OCI-LY1 (cell line): ENCODE data around the gene PTX4.

Experiments used
- H2AFZ ChIP-seq: fragments of 200-600 bp; sonication (generic), shearing (Covaris generic); 2 replicates; pipeline ENCODE4 v1.6.0; 2014; ENCODE audit warnings: antibody characterized with exemption, mild to moderate bottlenecking, low read length
- H3F3A ChIP-seq: fragments of 200-600 bp; sonication (generic), shearing (Covaris generic); 2 replicates; pipeline ENCODE4 v1.6.0; 2014; ENCODE audit warnings: mild to moderate bottlenecking, antibody characterized with exemption, low read length, moderate library complexity; ENCODE audit not compliant: insufficient read depth
- H3K27ac ChIP-seq: fragments of 200-600 bp; sonication (generic); 2 replicates; pipeline ENCODE4 v1.5.1; 2014; ENCODE audit warnings: low read length, mixed run types, mild to moderate bottlenecking, low read depth; ENCODE audit not compliant: poor library complexity, severe bottlenecking
- H3K27me3 ChIP-seq: fragments of 200-600 bp; sonication (generic); 2 replicates; pipeline ENCODE4 v1.6.0; 2014; ENCODE audit warnings: antibody characterized with exemption, mild to moderate bottlenecking, low read length, moderate library complexity; ENCODE audit not compliant: insufficient read depth
- H3K36me3 ChIP-seq: fragments of 200-600 bp; sonication (generic); 2 replicates; pipeline ENCODE4 v1.6.1; 2014; ENCODE audit warnings: mild to moderate bottlenecking, antibody characterized with exemption, low read length, moderate library complexity, mixed read lengths; ENCODE audit not compliant: insufficient read depth
- H3K4me1 ChIP-seq: fragments of 200-600 bp; sonication (generic); 2 replicates; pipeline ENCODE4 v1.5.1; 2014; ENCODE audit warnings: mild to moderate bottlenecking, low read length, moderate library complexity; ENCODE audit not compliant: insufficient read depth, severe bottlenecking
- H3K4me2 ChIP-seq: fragments of 200-600 bp; sonication (generic), shearing (Covaris generic); 2 replicates; pipeline ENCODE4 v1.6.1; 2014; ENCODE audit warnings: low read length
- H3K4me3 ChIP-seq: fragments of 200-600 bp; sonication (generic); 2 replicates; pipeline ENCODE4 v1.5.1; 2014; ENCODE audit warnings: low read length, low read depth, mild to moderate bottlenecking, mixed read lengths; ENCODE audit not compliant: poor library complexity, severe bottlenecking
- H3K79me2 ChIP-seq: fragments of 200-600 bp; shearing (Covaris generic); 2 replicates; pipeline ENCODE4 v1.6.1; 2016; ENCODE audit warnings: mixed run types, low read length, mixed read lengths; ENCODE audit not compliant: insufficient read depth
- H3K9ac ChIP-seq: fragments of 200-600 bp; sonication (generic), shearing (Covaris generic); 2 replicates; pipeline ENCODE4 v1.6.1; 2014; ENCODE audit warnings: mild to moderate bottlenecking, low read length, mixed read lengths
- H3K9me2 ChIP-seq: fragments of 200-600 bp; sonication (generic), shearing (Covaris generic); 2 replicates; pipeline ENCODE4 v1.6.1; 2014; ENCODE audit warnings: low read depth, mild to moderate bottlenecking, low read length, mixed read lengths
- H3K9me3 ChIP-seq: fragments of 200-600 bp; shearing (Covaris generic); 2 replicates; pipeline ENCODE4 v1.6.1; 2014; ENCODE audit warnings: low read length, mixed read lengths
- H4K20me1 ChIP-seq: fragments of 200-600 bp; sonication (generic), shearing (Covaris generic); 2 replicates; pipeline ENCODE4 v1.6.0; 2016; ENCODE audit warnings: mild to moderate bottlenecking, low read length; ENCODE audit not compliant: insufficient read depth
- EZH2 ChIP-seq: fragments of 200-600 bp; sonication (generic), shearing (Covaris generic); IDR thresholded peaks from 2 replicates; pipeline ENCODE4 v1.8.0; 2017; ENCODE audit warnings: borderline replicate concordance, mixed run types, mild to moderate bottlenecking, antibody characterized with exemption, low read length, moderate library complexity, mixed read lengths
- TF ChIP-seq, protein P1 (sequence below): fragments of 200-600 bp; sonication (generic), shearing (Covaris generic); IDR thresholded peaks from 2 replicates; pipeline ENCODE4 v1.5.1; 2017; ENCODE audit warnings: mild to moderate bottlenecking, antibody characterized with exemption, low read length, moderate library complexity, mixed read lengths

Gene PTX4

GRCh38 chr16:1459967-1460366 lies 28.8 kb downstream of the PTX4 start:
- TF ChIP-seq, protein P1, sequence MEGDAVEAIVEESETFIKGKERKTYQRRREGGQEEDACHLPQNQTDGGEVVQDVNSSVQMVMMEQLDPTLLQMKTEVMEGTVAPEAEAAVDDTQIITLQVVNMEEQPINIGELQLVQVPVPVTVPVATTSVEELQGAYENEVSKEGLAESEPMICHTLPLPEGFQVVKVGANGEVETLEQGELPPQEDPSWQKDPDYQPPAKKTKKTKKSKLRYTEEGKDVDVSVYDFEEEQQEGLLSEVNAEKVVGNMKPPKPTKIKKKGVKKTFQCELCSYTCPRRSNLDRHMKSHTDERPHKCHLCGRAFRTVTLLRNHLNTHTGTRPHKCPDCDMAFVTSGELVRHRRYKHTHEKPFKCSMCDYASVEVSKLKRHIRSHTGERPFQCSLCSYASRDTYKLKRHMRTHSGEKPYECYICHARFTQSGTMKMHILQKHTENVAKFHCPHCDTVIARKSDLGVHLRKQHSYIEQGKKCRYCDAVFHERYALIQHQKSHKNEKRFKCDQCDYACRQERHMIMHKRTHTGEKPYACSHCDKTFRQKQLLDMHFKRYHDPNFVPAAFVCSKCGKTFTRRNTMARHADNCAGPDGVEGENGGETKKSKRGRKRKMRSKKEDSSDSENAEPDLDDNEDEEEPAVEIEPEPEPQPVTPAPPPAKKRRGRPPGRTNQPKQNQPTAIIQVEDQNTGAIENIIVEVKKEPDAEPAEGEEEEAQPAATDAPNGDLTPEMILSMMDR: no peak
- no peak for TF ChIP-seq EZH2
- Histone ChIP-seq H3K27ac (no peak overlapping the region), H3K27me3 (no peaks in the 10 kb centered on the region), H3F3A (no peaks in the 10 kb centered on the region), H3K36me3 (peaks cover 18% of the 10 kb centered on the region), H3K9ac (no peak overlapping the region), H3K79me2 (no peaks in the 10 kb centered on the region), H3K4me2 (no peak overlapping the region), H2AFZ (no peak overlapping the region), H3K9me2 (no peaks in the 10 kb centered on the region), H3K4me1 (no peaks in the 10 kb centered on the region), H3K9me3 (no peaks in the 10 kb centered on the region), H3K4me3 (no peak overlapping the region), H4K20me1 (no peaks in the 10 kb centered on the region)

- H3K9ac ChIP-seq: no peak overlapping the region
- H4K20me1 ChIP-seq: no peaks in the 10 kb centered on the region
- H3K79me2 ChIP-seq: no peaks in the 10 kb centered on the region
- H3K36me3 ChIP-seq: peaks cover 23% of the 10 kb centered on the region
- no peaks in the 10 kb centered on the region for H3K9me3 ChIP-seq
- no peak overlapping the region for H3K4me3 ChIP-seq
- no peak overlapping the region for H3K27ac ChIP-seq
- no peak overlapping the region for H2AFZ ChIP-seq
- no peaks in the 10 kb centered on the region for H3K9me2 ChIP-seq
- no peak overlapping the region for H3K4me2 ChIP-seq
- no peaks in the 10 kb centered on the region for H3F3A ChIP-seq
- H3K27me3 ChIP-seq: no peaks in the 10 kb centered on the region
- H3K4me1 ChIP-seq: no peaks in the 10 kb centered on the region
- no peak for TF ChIP-seq EZH2
- TF ChIP-seq, protein P1: no peak
Observed at GRCh38 chr16:1458977-1459341, 29.8 kb downstream of the PTX4 start.

DNA sequence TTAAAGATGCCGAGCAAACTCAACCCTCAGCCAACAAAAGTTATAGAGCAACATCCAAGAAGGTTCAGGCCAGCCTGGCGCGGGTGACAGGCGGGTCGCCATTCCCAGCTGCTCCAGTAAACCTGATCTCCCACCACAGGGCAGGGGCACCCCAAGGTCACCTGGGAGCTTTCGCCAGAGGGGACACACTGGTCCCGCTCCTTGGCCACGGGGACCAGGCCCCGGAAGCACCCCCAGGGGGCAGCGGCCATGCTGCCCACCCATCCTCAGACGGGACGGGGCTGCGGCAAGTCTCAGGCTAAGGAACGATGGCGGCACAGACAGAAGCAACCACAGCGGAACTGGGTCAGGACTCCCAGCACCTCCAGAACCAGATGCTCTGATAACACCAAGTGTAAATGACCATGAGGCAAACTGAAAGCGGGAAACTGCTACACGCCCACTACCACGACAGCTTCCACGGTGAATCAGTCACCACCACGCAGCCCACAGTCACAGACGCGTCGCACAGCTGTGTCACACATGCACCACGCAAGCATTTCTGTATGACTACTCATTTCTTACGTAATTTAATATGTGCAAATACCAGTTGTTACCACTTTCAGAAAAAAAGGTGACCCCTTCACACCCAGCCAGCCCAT lies 30.3 kb downstream of the PTX4 start:
- H3K9ac ChIP-seq: no peak overlapping the region
- no peaks in the 10 kb centered on the region for H3K27me3 ChIP-seq
- no peaks in the 10 kb centered on the region for H3K9me2 ChIP-seq
- H3K9me3 ChIP-seq: no peaks in the 10 kb centered on the region
- H3K4me3 ChIP-seq: no peak overlapping the region
- H3F3A ChIP-seq: no peaks in the 10 kb centered on the region
- H3K27ac ChIP-seq: no peak overlapping the region
- H4K20me1 ChIP-seq: no peaks in the 10 kb centered on the region
- no peak overlapping the region for H2AFZ ChIP-seq
- no peak overlapping the region for H3K4me2 ChIP-seq
- no peaks in the 10 kb centered on the region for H3K79me2 ChIP-seq
- H3K36me3 ChIP-seq: peaks cover 28% of the 10 kb centered on the region
- TF ChIP-seq, protein P1: no peak
- TF ChIP-seq EZH2: no peak
- no peaks in the 10 kb centered on the region for H3K4me1 ChIP-seq
